HepG2 (cell line): Measurements from ENCODE around the gene MYLK3. TPM values are rescaled to one million over a fixed set of nuclear protein-coding genes. Genes with fewer than 3 reads are reported as not detected.
A peak's percentile ranks its signal among the peaks of the same experiment; 100 is the strongest.

Experiments used
- ARHGAP35 ChIP-seq: sonication (generic); formaldehyde crosslinking; IDR thresholded peaks from 2 replicates; pipeline ENCODE4 v1.9.0; 2022; ENCODE audit warnings: mild to moderate bottlenecking, inconsistent platforms, moderate library complexity, missing genetic modification reagents, borderline replicate concordance
- ATF3 ChIP-seq: sonication (generic); formaldehyde crosslinking; IDR thresholded peaks from 2 replicates; pipeline ENCODE4 v1.4.0; 2020; ENCODE audit warnings: missing genetic modification reagents
- FOXO4 ChIP-seq: sonication (generic); formaldehyde crosslinking; conservative IDR thresholded peaks from 2 replicates; pipeline ENCODE4 v1.8.1; 2023; ENCODE audit warnings: missing genetic modification reagents
- HCFC1 ChIP-seq: fragments of 150-350 bp; IDR thresholded peaks from 2 replicates; pipeline ENCODE4 v1.6.1; 2014; ENCODE audit warnings: low read depth, low read length
- HNF1A ChIP-seq, 2 experiments: sonication (generic) in 1 of 2; formaldehyde crosslinking in 1 of 2; IDR thresholded peaks; 2 replicates each; pipeline versions ENCODE4 v1.4.0 to v1.6.1; 2016 to 2020; ENCODE audit warnings: borderline replicate concordance in 1 of 2, low read depth in 1 of 2, mild to moderate bottlenecking in 1 of 2, missing genetic modification reagents in 1 of 2
- MXD3 ChIP-seq: IDR thresholded peaks from 2 replicates; pipeline ENCODE4 v1.6.1; 2016; ENCODE audit warnings: mild to moderate bottlenecking, missing biosample characterization, missing genetic modification reagents
- XRCC5 ChIP-seq: fragments of 200-400 bp; formaldehyde crosslinking; optimal IDR thresholded peaks from 2 replicates; pipeline ENCODE3; 2017; ENCODE audit warnings: mild to moderate bottlenecking, low read length
- ZNF337 ChIP-seq: sonication (generic); formaldehyde crosslinking; IDR thresholded peaks from 2 replicates; pipeline ENCODE4 v1.5.1; 2020; ENCODE audit warnings: missing genetic modification reagents, low read depth, mild to moderate bottlenecking, borderline replicate concordance
- ZNF547 ChIP-seq: sonication (generic); formaldehyde crosslinking; IDR thresholded peaks from 2 replicates; pipeline ENCODE4 v1.5.1; 2020; ENCODE audit warnings: mild to moderate bottlenecking, missing genetic modification reagents
- ZNF609 ChIP-seq: sonication (generic); formaldehyde crosslinking; IDR thresholded peaks from 2 replicates; pipeline ENCODE4 v1.4.0; 2020; ENCODE audit warnings: mild to moderate bottlenecking, missing genetic modification reagents, borderline replicate concordance
- ZNF784 ChIP-seq: sonication (generic); formaldehyde crosslinking; IDR thresholded peaks from 2 replicates; pipeline ENCODE4 v1.5.1; 2020; ENCODE audit warnings: missing genetic modification reagents, mild to moderate bottlenecking, borderline replicate concordance
- polyA plus RNA-seq, 8 experiments: library from polyadenylated mRNA; depleted of rRNA in 3 of 8; stranded (reverse) in 7 of 8; unstranded in 1 of 8; fragments of >200 nt; fragmentation: Illumina TruSeq in 4 of 8; extraction: Trizol in 4 of 8; gene quantifications; 2 replicates each; pipeline versions ENCODE4 v1.2.1 to v1.2.3, GENCODE V29; 2011 to 2016; ENCODE audit warnings: low read depth in 4 of 8, missing spikeins in 1 of 8, mixed read lengths in 1 of 8; ENCODE audit not compliant: insufficient read depth in 1 of 8
- total RNA-seq, 5 experiments: library from RNA; depleted of rRNA; stranded (reverse); fragments of >200 nt; fragmentation: Illumina TruSeq; extraction: Trizol; gene quantifications; 2 replicates each; pipeline ENCODE4 v1.2.3, GENCODE V29; 2016; ENCODE audit warnings: low read depth in 1 of 5

Gene MYLK3
- total and polyA plus RNA-seq, 2 of the 13 experiments (the other 11 are each of a cell fraction or from before 2014, with no cell fraction given): 0.04 to 0.18 TPM

- no peak for TF ChIP-seq ZNF609 (CRISPR knock-in tag)
- no peak for TF ChIP-seq HNF1A (IDR thresholded peaks at IDR 0.05; ENCODE audit: low read depth)
- TF ChIP-seq HNF1A (CRISPR knock-in tag; IDR thresholded peaks at IDR 0.05; ENCODE audit: borderline replicate concordance): no peak
- TF ChIP-seq ZNF784 (CRISPR knock-in tag): peak; percentile 4; the same call in 1 of the 2 replicates
- TF ChIP-seq ZNF547 (CRISPR knock-in tag): peak; percentile 6; the same call in 1 of the 2 replicates
- no peak for TF ChIP-seq FOXO4 (CRISPR knock-in tag)
- TF ChIP-seq XRCC5: no peak
- TF ChIP-seq MXD3 (CRISPR knock-in tag): no peak
- TF ChIP-seq ARHGAP35 (CRISPR knock-in tag): no peak
- no peak for TF ChIP-seq ATF3 (CRISPR knock-in tag)
- 0 out of 2 replicates have a peak, but pooled peaks have one; percentile 35 for TF ChIP-seq ZNF337 (CRISPR knock-in tag)
- no peak for TF ChIP-seq HCFC1
Measured at GRCh38 chr16:46790599-46791270, 42.6 kb upstream of the MYLK3 start (continued).
